Endothelial cell of umbilical vein (primary cell): ENCODE measurements around the gene EFNB1. TPM values are rescaled to one million over a fixed set of nuclear protein-coding genes. Genes with fewer than 3 reads are reported as not detected.

Experiments
- BruUV-seq: library from RNA; stranded (reverse); fragments of 400-500 nt; replicated peaks from 2 replicates; lab custom pipeline; 2021; lab: Mats Ljungman, UMichigan
- CTCF ChIA-PET: fragments of 300-600, 350-600 bp; sonication (Branson Sonifier 250); formaldehyde crosslinking; loops from one replicate; lab custom pipeline; 2021; ENCODE audit warnings: antibody characterized with exemption, inconsistent platforms; lab: Charles Lee
- POLR2A ChIA-PET: fragments of 300-600, 350-600 bp; sonication (Branson Sonifier 250); formaldehyde crosslinking; loops from one replicate; lab custom pipeline; 2021; ENCODE audit warnings: antibody characterized with exemption, inconsistent platforms; lab: Charles Lee
- DNase-seq: peaks from one replicate; pipeline ENCODE4 v3.0.0-alpha.2; 2011; ENCODE audit warnings: low read depth, low spot score
- FAIRE-seq: peaks from 2 replicates; lab custom pipeline; 2011; peaks lifted over from hg19 to GRCh38; lab: Jason Lieb, UNC
- H2AFZ ChIP-seq: 2 replicates; pipeline ENCODE4 v1.6.0; 2012; ENCODE audit warnings: low read depth, low read length, control low read depth, inconsistent platforms
- H3K27ac ChIP-seq: 2 replicates; pipeline ENCODE4 v1.5.1; 2011; ENCODE audit warnings: low read depth, mild to moderate bottlenecking, control low read depth, low read length, moderate library complexity; ENCODE audit not compliant: insufficient read depth
- H3K27me3 ChIP-seq, 2 experiments: 2 replicates each; pipeline versions ENCODE4 v1.6.0 to v1.6.1; 2011; ENCODE audit warnings: low read length in 2 of 2, mixed read lengths in 1 of 2; ENCODE audit not compliant: control insufficient read depth in 2 of 2, insufficient read depth in 2 of 2
- H3K36me3 ChIP-seq, 2 experiments: 2 replicates in 1 of 2; 3 replicates in 1 of 2; pipeline ENCODE4 v1.5.1; 2011; ENCODE audit warnings: low read length in 2 of 2, mild to moderate bottlenecking in 1 of 2, moderate library complexity in 1 of 2; ENCODE audit not compliant: control insufficient read depth in 2 of 2, insufficient read depth in 2 of 2; ENCODE audit errors: extremely low read depth in 1 of 2
- H3K4me1 ChIP-seq: 3 replicates; pipeline ENCODE4 v1.5.1; 2011; ENCODE audit warnings: mild to moderate bottlenecking, low read length; ENCODE audit not compliant: control insufficient read depth, insufficient read depth; ENCODE audit errors: extremely low read depth
- H3K4me2 ChIP-seq: 2 replicates; pipeline ENCODE4 v1.6.1; 2011; ENCODE audit warnings: low read length, control low read depth, mixed read lengths; ENCODE audit not compliant: insufficient read depth
- H3K4me3 ChIP-seq, 3 experiments: fragments of 200-600 bp in 1 of 3; sonication (generic), shearing (Covaris generic) in 1 of 3; replicated peaks in 1 of 3; 2 replicates each; pipeline ENCODE4 v1.5.1; 2011 to 2016; ENCODE audit warnings: control low read depth in 3 of 3, low read length in 3 of 3, mild to moderate bottlenecking in 2 of 3, inconsistent platforms in 1 of 3, low read depth in 1 of 3, moderate library complexity in 1 of 3; ENCODE audit not compliant: insufficient read depth in 1 of 3
- H3K79me2 ChIP-seq: 2 replicates; pipeline ENCODE4 v1.6.0; 2012; ENCODE audit warnings: low read length, inconsistent platforms; ENCODE audit not compliant: control insufficient read depth, insufficient read depth
- H3K9ac ChIP-seq: replicated peaks from 2 replicates; pipeline ENCODE3; 2011; ENCODE audit warnings: low read length, control low read depth; ENCODE audit not compliant: insufficient read depth; ENCODE audit errors: extremely low read depth
- H3K9me1 ChIP-seq: replicated peaks from 3 replicates; pipeline ENCODE4 v1.6.0; 2011; ENCODE audit warnings: mild to moderate bottlenecking, low read length; ENCODE audit not compliant: control insufficient read depth, insufficient read depth; ENCODE audit errors: extremely low read depth
- H3K9me3 ChIP-seq: replicated peaks from 2 replicates; pipeline ENCODE4 v1.5.1; 2012; ENCODE audit warnings: low read length, inconsistent platforms; ENCODE audit not compliant: control insufficient read depth, insufficient read depth
- H4K20me1 ChIP-seq: replicated peaks from 2 replicates; pipeline ENCODE3; 2011; ENCODE audit warnings: mild to moderate bottlenecking, low read length; ENCODE audit not compliant: control insufficient read depth, insufficient read depth; ENCODE audit errors: extremely low read depth
- EZH2 ChIP-seq: IDR thresholded peaks from 2 replicates; pipeline ENCODE4 v1.6.1; 2012; ENCODE audit warnings: borderline replicate concordance, low read depth, mild to moderate bottlenecking, moderate library complexity, low read length, inconsistent platforms; ENCODE audit not compliant: severe bottlenecking
- FOS ChIP-seq: IDR thresholded peaks from 2 replicates; pipeline ENCODE4 v1.6.1; 2011; ENCODE audit warnings: mild to moderate bottlenecking, low read length, moderate library complexity, borderline replicate concordance; ENCODE audit not compliant: insufficient read depth
- GATA2 ChIP-seq: IDR thresholded peaks from 2 replicates; pipeline ENCODE4 v1.7.0; 2011; ENCODE audit warnings: low read depth, mild to moderate bottlenecking, moderate library complexity, mixed read lengths, low read length; ENCODE audit not compliant: insufficient read length, insufficient read depth
- JUN ChIP-seq: IDR thresholded peaks from 2 replicates; pipeline ENCODE4 v1.6.1; 2011; ENCODE audit warnings: borderline replicate concordance, low read depth; ENCODE audit not compliant: insufficient read length, insufficient read depth
- MYC ChIP-seq: IDR thresholded peaks from one replicate; pipeline ENCODE4 v1.6.1; 2011; ENCODE audit warnings: mild to moderate bottlenecking, low read depth, low read length
- POLR2A ChIP-seq: IDR thresholded peaks from 2 replicates; pipeline ENCODE4 v1.6.1; 2012; ENCODE audit warnings: low read depth, mild to moderate bottlenecking, control low read depth, low read length
- POLR2AphosphoS5 ChIP-seq: IDR thresholded peaks from 2 replicates; pipeline ENCODE4 v1.6.1; 2012; ENCODE audit warnings: low read depth, mild to moderate bottlenecking, control low read depth, low read length, moderate library complexity; ENCODE audit not compliant: insufficient read depth
- dilution Hi-C: fragments of 300-500 bp; cut with MboI; formaldehyde crosslinking; loops from one replicate; pipeline ENCODE4 v1.15.0; 2019; ENCODE audit warnings: low sequenced_read_pairs; ENCODE audit not compliant: extremely low pct_ligation_motif_present
- intact Hi-C: fragments of 100-400 bp; cut with micrococcal nuclease; formaldehyde crosslinking; loops from one replicate; pipeline ENCODE4 v1.10.0; 2022
- polyA plus RNA-seq, 4 experiments: library from polyadenylated mRNA; depleted of rRNA in 3 of 4; stranded (reverse) in 3 of 4; unstranded in 1 of 4; fragments of >200 nt; gene quantifications; 2 replicates each; pipeline versions ENCODE4 v1.2.1 to v1.2.3, GENCODE V29; 2011 to 2012; ENCODE audit warnings: missing spikeins in 1 of 4
- total RNA-seq: library from RNA; stranded (reverse); gene quantifications from 2 replicates; pipeline ENCODE4 v1.2.3, GENCODE V29; 2021
- TF ChIP-seq, protein P1 (sequence below): IDR thresholded peaks from 2 replicates; pipeline ENCODE4 v1.6.1; 2011; ENCODE audit not compliant: insufficient read depth, insufficient read length
- TF ChIP-seq, protein P2 (sequence below), 2 donors: IDR thresholded peaks; 1 replicate in 1 of 2; 2 replicates in 1 of 2; pipeline ENCODE4 v1.5.1; 2011; ENCODE audit warnings: low read length in 2 of 2, mild to moderate bottlenecking in 2 of 2, moderate library complexity in 2 of 2, control low read depth in 1 of 2, inconsistent platforms in 1 of 2, low read depth in 1 of 2; ENCODE audit not compliant: insufficient read depth in 1 of 2; ENCODE audit errors: extremely low read depth in 1 of 2

Gene EFNB1
- total and polyA plus RNA-seq, 2 donors (not counting 3 experiments of a cell fraction or from before 2014, with no cell fraction given), result 7.8 to 13.3 TPM

GRCh38 chrX:68878977-68879645 lies 50.3 kb downstream of the EFNB1 start:
- intact Hi-C loops, result no loop called here
- Histone ChIP-seq H4K20me1 (no peaks in the 10 kb centered on the region), H3K9me3 (no peaks in the 10 kb centered on the region), H3K27ac (no peak overlapping the region), H3K9me1 (no peaks in the 10 kb centered on the region), H3K9ac (no peak overlapping the region), H2AFZ (no peak overlapping the region), H3K27me3 (no peaks in the 10 kb centered on the region), H3K4me3 (no peak overlapping the region), H3K79me2 (no peaks in the 10 kb centered on the region), H3K4me1 (no peaks in the 10 kb centered on the region), H3K4me2 (no peak overlapping the region), H3K36me3 (no peaks in the 10 kb centered on the region)
- FAIRE-seq (no peak), DNase-seq (no peak)
- dilution Hi-C loops, result no loop called here
- TF ChIP-seq EZH2 (no peak), POLR2AphosphoS5 (no peak), POLR2A (no peak), FOS (no peak), MYC (no peak), JUN (no peak), GATA2 (no peak)
- TF ChIP-seq, protein P1, sequence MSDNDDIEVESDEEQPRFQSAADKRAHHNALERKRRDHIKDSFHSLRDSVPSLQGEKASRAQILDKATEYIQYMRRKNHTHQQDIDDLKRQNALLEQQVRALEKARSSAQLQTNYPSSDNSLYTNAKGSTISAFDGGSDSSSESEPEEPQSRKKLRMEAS, result no peak
- TF ChIP-seq, protein P2, sequence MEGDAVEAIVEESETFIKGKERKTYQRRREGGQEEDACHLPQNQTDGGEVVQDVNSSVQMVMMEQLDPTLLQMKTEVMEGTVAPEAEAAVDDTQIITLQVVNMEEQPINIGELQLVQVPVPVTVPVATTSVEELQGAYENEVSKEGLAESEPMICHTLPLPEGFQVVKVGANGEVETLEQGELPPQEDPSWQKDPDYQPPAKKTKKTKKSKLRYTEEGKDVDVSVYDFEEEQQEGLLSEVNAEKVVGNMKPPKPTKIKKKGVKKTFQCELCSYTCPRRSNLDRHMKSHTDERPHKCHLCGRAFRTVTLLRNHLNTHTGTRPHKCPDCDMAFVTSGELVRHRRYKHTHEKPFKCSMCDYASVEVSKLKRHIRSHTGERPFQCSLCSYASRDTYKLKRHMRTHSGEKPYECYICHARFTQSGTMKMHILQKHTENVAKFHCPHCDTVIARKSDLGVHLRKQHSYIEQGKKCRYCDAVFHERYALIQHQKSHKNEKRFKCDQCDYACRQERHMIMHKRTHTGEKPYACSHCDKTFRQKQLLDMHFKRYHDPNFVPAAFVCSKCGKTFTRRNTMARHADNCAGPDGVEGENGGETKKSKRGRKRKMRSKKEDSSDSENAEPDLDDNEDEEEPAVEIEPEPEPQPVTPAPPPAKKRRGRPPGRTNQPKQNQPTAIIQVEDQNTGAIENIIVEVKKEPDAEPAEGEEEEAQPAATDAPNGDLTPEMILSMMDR (IDR thresholded peaks at IDR 0.05; ENCODE audit: extremely low read depth in 1 of 2, insufficient read depth in 1 of 2, low read depth in 1 of 2, low read length in 2 of 2), result no peak
- CTCF ChIA-PET, result no interaction called here
- no TSS peak for BruUV-seq
- POLR2A ChIA-PET, result no interaction called here
